ENCODE results near the gene MYF6.
A peak's percentile ranks its signal among the peaks of the same experiment; 100 is the strongest.

DNA sequence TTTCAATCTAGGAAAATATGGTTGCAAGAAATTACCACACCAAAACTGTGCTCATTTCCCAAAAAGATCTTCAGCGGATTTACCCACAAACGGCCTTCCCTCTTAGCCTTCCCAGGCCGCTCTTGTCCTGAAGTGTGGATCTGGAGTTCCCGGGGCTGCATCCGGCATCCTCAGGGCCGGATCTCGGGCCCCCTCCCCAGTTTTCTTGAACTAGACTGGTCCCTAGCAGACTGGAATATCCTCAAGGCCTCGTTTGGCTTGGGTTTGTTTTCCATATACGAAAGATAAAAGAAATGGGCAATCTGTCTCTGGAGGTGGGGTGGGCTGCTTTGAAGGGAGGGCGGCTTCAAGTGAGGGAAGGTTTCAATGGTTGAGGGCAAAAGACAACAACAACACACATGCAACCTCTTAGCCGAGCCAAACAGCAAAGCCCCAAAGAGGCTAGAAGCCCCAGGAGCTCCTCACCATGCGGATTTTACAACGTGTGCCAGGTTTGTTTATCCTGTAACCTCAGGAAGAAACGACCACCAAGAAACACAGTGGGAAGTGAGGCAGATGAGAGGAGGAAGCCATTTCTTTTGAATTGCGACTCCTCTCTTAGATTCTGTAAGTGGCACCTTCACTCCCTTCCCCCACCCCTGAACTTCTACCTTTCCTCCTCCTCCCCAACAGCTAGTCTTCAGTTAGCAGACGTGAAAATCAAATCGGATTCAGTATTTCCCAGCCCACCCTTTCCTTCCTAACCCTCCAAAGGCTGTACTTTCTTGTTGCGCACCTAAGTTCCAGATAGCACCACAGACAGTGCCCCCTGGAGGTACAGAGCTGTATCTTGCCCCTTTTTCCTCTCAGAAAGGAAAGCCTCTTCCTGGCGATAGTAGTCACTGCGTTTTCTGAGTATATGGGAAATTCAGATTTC lies 2.6 kb downstream of the MYF6 start:
- TF ChIP-seq, protein P1, sequence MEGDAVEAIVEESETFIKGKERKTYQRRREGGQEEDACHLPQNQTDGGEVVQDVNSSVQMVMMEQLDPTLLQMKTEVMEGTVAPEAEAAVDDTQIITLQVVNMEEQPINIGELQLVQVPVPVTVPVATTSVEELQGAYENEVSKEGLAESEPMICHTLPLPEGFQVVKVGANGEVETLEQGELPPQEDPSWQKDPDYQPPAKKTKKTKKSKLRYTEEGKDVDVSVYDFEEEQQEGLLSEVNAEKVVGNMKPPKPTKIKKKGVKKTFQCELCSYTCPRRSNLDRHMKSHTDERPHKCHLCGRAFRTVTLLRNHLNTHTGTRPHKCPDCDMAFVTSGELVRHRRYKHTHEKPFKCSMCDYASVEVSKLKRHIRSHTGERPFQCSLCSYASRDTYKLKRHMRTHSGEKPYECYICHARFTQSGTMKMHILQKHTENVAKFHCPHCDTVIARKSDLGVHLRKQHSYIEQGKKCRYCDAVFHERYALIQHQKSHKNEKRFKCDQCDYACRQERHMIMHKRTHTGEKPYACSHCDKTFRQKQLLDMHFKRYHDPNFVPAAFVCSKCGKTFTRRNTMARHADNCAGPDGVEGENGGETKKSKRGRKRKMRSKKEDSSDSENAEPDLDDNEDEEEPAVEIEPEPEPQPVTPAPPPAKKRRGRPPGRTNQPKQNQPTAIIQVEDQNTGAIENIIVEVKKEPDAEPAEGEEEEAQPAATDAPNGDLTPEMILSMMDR (IDR thresholded peaks at IDR 0.05), result peak in 2 of 5 experiments; percentile 10 to 18
- TF ChIP-seq POLR2A (IDR thresholded peaks at IDR 0.05), result no peak
- TF ChIP-seq POLR2AphosphoS5 (IDR thresholded peaks at IDR 0.05), result no peak
- TF ChIP-seq EP300 (IDR thresholded peaks at IDR 0.05; ENCODE audit: low read depth), result no peak

Data from transverse colon (tissue), 4 donors.